Measurements from ENCODE around the gene IRAG1.

The IRAG1 gene

GRCh38 chr11:10666556-10667520, 26.7 kb downstream of the IRAG1 start:
- DNase-seq (ENCODE audit: low read depth): no peak

DNA sequence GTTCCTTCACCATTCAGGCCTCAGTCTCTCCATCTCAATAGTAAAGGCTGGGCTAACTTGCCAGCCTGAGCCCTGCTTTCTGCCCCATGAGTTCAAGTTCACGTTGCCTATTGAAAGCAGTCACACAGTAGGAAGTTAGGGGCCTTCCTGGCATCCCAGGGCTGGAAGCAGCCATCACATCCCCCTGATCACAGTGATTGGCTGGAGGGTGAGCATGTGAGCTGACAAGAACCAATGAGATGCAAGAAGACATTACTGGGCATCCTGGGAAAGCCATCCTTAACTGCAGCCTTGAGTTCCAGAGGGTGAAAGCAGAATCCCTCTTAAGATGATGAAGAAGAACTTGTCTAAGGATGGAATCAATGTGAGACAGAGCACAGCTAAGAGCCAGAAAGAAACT, 29.1 kb downstream of the IRAG1 start:
- DNase-seq (ENCODE audit: low read depth): no peak

DNA sequence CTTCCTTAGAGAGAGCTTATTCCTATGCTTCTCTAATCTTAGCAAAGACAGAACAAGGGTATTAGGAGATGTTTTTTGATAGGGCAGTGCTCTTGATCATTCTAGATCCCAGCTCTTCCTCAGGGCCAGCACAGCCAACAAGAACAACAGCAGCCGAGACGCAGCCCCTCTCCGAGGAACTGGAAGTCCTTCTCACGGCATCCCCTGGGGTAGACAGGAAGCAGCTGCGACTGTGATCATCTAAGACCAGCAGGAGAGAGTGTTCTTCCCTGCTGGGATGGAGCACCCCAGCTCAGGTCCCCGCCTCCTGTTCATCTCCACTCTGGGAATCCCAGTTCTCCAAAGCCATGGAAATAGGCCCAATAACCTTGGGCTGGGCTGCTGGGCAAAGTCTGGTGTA, 29.6 kb downstream of the IRAG1 start:
- DNase-seq (ENCODE audit: low read depth): no peak

- no peak for DNase-seq (ENCODE audit: low read depth)
Measured at GRCh38 chr11:10663365-10663764, 30.2 kb downstream of the IRAG1 start.

- no peak for DNase-seq (ENCODE audit: low read depth)
Measured at GRCh38 chr11:10660323-10660722, 33.2 kb downstream of the IRAG1 start.

DNA sequence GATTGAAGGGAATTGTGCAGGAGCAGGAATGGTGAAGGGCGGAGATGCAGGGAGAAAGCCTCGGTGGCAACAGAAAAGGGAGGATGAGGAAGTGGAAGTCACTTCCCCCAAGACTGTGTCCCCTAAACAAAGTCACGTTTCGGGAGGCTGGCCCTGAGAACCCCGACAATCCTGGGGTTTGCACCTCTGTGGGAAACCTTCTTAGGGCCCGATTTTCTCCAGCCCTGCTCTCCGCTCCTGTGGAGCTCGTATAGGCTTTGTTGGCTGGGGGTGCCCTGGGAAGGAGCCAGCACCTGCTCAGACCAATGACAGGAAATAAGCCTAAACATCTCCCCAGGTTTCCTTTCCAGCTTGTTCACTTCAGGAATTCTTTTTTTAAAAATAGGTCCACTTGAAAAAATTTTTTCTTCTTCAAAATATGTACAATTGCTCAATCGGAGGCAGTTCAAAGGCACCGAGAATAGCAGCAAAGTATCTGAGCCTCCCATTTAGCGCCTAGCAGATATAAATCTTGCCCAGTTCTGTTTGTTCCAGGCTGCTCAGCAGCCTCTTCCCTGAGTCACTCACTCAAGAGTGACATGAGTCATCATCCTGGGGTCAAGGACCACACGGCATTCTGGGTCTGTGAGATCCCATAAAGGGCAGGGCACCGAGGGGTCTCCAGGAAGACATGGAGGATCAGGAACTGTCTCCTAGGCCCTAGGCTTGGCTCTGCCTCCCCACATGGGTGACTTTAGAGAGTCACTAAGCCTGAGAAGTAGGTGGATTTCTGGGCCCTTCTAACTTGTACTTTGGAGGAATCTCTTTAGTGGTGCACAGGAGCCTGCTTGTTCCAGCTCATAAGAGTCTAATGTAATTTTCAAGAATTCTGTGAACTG, 34.0 kb downstream of the IRAG1 start:
- DNase-seq (ENCODE audit: low read depth): peak; percentile 89

DNA sequence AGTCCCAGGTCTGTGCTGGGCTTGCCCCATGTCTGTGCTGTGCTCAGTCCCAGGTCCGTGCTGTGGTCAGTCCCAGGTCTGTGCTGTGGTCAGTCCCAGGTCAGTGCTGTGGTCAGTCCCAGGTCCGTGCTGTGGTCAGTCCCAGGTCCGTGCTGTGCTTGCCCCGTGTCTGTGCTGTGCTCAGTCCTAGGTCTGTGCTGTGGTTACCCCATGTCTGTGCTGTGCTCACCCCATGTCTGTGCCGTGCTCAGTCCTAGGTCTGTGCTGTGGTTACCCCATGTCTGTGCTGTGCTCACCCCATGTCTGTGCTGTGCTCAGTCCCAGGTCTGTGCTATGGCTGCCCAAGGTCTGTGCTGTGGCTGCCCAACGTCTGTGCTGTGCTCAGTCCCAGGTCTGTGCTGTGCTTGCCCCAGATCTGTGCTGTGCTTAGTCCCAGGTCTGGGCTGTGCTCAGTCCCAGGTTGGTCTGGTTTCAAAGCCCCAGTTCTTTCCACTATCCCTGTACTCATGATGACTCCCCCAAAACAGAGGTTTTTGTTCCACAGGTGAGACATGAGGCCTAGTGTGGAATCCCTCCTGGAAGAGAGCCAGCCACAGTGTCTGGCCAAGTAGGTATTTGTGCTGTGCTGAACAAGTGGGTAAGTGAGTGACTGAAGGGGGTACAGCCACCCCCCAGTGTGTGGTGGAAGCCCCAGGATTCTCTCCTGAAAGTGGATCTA, 34.8 kb downstream of the IRAG1 start:
- DNase-seq (ENCODE audit: low read depth): no peak

- DNase-seq (ENCODE audit: low read depth): no peak
Measured at GRCh38 chr11:10657308-10658271, 36.0 kb downstream of the IRAG1 start.

DNA sequence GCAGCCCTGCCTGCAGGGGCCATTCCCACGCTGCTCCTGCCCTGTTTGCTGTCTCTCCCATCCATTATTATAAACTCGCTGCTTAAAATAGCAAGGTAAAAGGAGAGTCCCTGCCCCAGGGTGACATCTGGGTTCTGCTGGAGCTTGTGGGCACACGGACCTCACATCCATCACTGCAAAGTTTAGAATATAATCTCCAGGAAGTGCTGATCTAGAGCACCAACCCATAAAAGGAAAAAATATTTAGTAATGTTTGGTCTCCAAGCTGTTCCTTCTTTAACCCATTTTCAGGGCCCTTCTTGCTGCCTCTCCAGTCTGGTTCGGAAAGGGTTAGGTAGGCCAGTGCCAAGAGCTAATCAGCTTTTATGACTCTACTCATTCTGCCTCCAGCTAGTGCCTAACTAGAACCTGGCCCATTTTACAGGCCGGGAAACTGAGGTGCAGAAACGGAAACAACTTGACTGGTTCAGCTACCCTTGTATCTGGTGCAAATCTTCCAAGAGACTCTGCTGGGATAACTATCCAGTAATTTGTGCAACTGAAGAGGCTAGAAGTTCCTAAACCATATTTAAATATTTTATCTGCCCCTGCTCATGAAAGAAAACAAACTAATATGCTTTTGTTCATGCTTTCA, 37.5 kb downstream of the IRAG1 start:
- no peak for DNase-seq (ENCODE audit: low read depth)

DNA sequence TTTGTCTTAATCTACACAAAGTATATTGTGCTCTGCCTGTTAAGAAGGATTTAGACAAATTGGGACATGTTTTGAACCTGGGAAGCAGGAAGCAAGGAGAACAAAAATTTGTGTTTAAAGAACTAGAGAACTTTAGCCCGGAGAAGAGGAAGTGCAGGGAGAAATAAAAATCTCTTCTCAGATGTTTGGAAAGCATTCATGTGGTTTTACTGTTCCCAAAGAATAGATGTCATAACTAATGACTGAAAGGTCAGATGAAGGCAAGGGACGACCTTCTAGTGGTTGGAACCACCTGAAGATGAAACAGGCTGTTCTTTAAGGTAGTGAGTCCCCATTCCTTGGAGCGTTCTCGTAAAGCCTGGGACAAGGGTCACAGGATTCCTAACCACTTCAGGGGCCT, 38.3 kb downstream of the IRAG1 start:
- DNase-seq (ENCODE audit: low read depth): no peak

DNA sequence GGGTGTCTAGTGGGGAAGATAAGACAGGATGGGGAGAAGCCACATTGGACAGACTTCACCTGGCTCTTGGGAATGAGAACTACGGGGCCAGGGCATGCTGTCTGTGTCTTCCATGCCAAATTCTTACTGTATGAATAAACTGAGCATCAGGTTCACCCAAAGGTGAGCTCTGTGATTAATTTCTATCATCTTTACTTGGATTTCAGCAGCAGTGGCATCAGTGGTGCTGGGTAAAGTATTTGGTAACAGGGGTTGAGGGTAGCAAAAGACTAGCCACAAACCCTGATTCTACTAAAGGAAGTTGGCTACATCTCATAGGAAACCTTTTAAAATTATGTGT, 38.8 kb downstream of the IRAG1 start:
- DNase-seq (ENCODE audit: low read depth): no peak

- DNase-seq (ENCODE audit: low read depth): no peak
Measured at GRCh38 chr11:10653946-10654810, 39.4 kb downstream of the IRAG1 start.

- no peak for DNase-seq (ENCODE audit: low read depth)
Measured at GRCh38 chr11:10653261-10653660, 40.3 kb downstream of the IRAG1 start.

DNA sequence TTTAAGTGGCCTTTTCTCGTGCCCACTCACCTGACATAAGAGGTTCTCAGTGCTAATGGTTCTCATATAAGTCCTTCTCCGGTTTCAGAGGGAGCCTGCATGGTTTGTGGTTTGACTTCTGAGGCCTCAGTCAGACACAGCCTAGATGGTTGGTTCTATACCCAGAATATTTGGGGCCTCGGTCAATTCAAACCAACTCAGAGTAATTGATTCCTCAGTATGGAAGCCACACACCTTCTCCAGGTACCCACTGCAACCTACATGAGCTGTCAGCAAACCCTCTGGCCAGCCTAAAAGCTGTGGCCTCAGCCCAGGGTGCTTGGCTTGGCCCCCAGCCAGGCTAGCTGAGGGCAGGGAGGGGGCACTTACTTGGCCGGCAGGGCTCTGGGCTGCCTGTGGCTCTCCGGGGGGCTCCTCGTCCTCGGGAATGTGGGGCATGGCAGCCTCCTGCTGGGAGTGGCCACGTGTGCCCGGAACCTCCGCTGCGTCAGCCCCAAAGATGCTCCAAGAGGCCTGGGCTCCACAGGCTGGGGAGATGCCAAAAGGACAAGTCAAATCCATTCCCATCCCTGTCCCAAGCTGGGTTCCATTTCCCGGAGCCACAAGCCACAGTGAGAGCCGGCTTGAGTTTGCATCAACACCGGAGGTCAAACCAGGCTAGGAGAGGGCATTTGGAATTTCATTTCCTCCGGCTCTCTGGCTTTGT, 41.7 kb downstream of the IRAG1 start:
- DNase-seq (ENCODE audit: low read depth): no peak

DNA sequence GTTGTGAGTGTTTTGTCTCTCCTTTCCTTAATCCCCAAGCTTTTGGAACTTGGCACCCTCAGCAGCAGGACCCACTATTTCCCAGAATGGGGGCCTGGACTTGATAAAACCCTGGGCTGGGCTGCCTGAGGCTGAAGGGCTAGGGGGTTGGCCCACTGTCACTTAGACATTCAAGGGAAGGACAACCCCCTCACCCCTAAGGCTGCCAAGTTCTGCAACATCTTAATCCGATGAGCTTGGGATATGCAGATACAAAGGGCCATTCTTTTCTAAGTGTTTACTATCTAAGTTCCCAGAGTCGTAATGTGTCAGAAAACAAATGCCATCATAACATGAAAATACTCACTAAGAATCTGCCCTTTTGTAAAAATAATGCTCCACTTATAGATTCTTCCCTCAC, 42.9 kb downstream of the IRAG1 start:
- no peak for DNase-seq (ENCODE audit: low read depth)

GRCh38 chr11:10650166-10650565, 43.4 kb downstream of the IRAG1 start:
- DNase-seq (ENCODE audit: low read depth): no peak

DNA sequence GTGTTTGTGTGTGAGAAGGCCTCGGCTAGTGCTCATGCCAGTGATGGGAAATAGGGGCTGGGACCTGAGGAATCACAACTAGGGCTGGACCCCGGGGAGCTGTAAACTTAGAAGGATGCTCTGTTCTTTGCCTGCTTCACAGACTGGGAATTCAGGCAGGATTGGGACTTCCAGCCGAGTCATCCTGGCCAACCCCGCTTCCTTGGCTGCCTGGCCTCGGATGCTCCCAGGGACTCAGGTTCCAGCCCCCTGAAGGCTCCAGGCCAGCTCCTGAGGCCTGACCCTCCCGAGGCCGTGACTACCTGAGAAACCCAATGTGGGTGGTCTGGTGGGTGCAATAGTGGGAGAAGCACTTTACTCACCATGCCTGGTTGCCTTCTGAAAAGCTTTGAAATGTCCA, 44.7 kb downstream of the IRAG1 start:
- no peak for DNase-seq (ENCODE audit: low read depth)

- DNase-seq (ENCODE audit: low read depth): no peak
Measured at GRCh38 chr11:10646681-10647355, 46.7 kb downstream of the IRAG1 start.

DNA sequence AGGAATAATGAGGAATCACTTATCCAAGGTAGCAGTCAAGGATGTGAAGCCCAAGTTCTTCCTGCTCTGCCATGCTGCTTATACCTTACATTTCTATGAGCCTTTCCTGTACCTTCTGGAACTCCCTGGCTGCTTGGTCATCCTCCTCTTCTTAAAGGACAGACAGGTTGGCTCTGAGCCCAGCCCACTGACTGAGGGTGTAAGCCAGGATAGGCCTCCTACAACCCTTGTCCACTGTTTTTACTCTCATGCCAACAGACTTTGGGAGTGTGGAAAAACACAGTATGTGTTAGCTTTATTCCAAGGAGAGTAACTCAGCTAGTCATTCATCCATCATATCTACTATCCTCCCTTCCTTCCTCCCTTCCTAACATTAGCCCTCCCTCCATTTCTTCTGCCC, 47.5 kb downstream of the IRAG1 start:
- DNase-seq (ENCODE audit: low read depth): no peak

Data from GM04504 (cell line).